Fibroblast of skin of left biceps (primary cell): ENCODE data around the gene KIF6.
"Not testable (repeated sequence)": the region's sequence is repeated elsewhere in the genome, so short reads cannot be mapped to it uniquely, and the experiment has no call there.

Experiments used
- DNase-seq, 2 experiments: peaks; one replicate each; pipeline ENCODE4 v3.0.0-alpha.2; 2013; ENCODE audit warnings: low read depth in 2 of 2

The KIF6 gene

DNA sequence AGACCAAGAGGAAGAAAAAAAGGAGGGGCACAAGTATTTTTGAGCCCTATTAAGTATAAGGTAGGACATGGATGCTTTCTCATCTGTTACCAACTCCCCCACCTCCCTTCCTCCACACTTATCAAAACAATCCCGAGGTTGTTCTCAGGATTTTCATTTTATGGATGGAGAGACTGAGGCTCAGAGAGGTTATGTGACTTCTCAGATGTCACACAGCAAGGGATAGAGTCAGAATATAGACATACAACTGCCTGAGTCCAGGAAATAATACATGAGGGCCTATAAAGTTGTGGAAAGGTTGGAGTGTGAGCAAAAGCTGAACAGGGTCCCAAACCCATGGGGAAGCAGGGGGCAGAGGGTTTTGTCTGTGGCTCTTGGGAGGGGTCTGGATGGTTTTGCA is 430.3 kb downstream of the KIF6 start:
- DNase-seq = no peak

DNA sequence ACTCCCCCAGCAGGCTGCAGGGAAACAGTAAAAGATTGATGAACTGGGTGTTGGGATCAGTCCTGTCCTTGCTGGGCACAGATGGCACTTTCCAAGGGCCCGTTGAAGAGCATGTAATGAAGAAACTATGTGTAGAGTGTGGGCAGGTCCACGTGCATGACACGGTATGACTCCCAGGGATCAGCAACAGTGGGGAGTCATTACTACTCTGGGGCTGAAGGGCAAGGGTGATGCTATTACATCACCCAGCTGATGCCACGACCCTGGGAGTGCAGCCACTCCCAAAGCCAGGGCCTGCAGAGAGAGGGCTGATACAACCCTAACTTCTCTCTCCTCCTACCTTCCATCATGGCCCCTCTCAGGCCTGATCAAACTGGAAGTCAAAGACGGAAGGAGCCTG is 431.1 kb downstream of the KIF6 start:
- no peak for DNase-seq

DNA sequence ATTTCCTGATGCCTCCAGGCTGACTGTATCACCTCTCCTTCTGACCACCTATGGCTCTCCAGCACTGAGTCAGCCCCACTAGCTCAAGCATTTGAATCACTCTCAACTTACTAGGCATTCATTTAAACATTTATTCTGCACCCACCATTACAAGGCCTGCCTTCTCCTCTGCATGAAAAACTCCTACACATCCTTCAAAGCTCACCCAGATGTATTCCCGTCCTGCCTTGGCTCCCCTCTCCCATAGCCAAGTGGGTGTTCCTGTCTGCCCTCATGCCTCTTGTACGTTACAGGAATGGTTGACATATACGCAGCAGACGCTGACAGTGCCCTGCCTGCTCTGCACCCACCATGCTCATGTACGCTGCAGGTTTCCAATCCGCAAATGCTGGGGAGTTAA is 432.6 kb downstream of the KIF6 start:
- DNase-seq = no peak

DNA sequence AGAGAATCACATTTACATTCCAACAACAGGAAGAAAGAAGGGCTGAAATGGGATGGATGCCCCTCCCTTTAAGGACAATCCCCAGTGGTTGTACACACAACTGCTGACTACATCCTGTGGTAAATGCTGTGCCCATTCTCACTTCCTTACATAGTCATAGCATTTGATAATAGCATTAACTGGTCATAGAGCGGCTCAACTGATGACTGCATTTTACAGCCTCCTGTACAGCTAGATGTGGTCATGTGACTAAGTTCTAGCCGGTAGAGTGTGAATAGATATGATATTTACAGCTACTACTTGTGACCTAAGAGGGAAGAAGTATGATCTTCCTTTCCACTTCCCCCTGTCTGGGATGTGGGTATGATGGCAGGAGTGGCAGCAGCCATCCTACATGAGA is 435.7 kb downstream of the KIF6 start:
- no peak for DNase-seq

DNA sequence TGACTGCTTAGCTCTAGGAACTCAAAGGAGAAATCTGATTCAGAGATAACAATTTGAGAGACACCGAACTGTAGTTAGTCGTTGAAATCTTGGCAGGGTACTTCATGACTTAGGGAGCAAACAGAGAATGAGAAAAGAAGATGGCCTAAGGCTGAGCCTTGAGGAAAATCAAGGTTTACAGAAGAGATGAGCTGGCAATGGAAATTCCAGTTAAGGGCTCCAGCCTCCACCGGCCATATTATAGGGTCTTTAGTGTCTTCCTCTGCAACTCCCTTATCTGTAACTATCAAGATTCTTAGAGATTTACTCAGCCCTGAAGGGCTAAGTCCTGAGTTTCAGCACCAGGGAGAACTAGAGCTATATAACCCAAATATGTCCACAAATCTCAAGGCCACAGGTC is 437.6 kb downstream of the KIF6 start:
- no peak for DNase-seq

DNA sequence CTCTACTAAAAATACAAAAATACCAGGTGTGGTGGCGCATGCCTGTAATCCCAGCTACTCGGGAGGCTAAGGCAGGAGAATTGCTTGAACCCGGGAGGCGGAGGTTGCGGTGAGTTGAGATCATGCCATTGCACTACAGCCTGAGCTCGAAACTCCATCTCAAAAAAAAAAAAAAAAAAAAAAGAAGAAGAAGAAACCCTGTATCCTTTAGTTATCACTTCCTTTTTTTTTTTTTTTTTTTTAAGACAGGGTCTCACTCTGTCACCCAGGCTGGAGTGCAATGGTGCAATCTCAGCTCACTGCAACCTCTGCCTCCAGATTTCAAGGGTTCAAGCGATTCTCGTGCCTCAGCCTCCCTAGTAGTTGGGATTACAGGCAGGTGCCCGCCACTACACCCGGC is 438.6 kb downstream of the KIF6 start:
- not testable (repeated sequence) for DNase-seq

DNA sequence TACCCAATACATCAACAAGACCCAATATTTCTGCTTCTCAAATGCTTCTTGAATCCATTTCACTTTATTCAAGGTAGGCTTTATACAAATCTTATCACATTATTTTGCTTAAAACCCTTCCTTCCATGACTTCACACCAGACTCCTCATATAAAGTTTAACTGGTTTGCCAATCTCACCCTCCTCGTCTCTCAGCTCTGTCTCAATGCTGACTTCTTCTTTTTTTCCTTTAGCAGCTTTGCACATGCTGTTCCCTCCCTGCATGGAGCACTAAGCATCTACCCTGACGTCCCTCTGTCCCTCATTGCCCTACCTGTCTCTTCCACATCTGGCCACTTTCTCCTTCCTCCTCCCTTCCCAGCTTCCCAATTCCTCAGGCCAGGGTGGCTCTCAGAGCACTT is 442.4 kb downstream of the KIF6 start:
- no peak for DNase-seq

DNA sequence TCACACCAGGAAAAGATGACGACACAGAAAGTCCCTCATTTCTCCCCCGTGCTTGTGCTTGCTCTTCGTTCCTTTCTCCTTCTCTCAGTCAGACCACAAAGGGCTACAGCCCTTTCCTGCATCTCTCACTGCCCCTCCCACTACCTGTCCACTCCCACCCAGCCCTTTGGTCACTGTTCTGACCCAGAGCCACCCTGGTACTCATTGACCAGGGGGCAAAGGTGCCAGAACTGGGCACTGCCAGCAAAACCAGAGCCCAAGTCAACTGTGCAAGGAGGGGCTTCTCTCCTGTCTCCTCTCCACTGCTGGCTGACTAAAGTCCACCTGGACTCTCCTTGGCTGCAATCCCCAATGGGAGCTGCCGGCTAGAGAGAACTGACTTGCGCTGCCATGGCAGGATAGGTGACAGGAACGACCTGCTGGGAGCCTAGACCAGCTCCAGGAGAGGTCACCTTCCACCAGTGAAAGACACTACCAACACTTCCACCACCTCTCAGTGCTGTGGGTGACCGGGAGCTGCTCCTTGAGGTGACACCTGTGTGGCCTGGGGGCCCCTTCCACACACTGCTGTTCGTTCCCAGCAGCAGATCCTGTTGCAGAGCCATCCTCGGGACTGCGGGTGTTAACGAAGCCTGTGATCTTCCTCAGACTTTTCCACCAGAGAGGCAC is 443.8 kb downstream of the KIF6 start:
- no peak for DNase-seq

DNA sequence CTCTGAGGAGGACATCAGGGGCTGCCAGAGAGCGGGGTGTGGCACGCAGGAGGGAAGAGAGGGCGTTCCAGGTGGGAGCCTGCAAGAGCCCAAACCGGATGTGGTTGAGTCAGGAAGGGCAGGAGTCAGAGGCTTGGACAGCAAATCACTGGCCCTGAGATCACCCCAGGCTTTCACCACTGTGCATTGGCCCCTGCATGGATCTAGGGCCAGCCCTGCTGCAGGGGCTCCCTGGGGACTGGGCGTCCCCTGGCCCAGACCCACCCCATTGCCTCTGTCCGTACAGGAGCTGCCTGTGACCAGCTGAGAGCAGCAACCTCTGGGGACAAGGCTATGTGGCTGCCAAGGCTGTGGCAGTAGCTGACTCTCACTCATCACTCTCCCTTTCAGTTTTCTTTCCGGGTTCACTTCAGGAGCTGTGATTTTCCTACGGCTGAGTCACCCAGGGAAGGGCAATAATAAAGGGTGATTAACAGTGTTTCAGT is 444.9 kb downstream of the KIF6 start:
- DNase-seq = no peak
